HL-60 (cell line): Measurements from ENCODE around the gene PLEKHN1.

Experiments
- DNase-seq, 2 experiments: peaks; one replicate each; pipeline ENCODE4 v3.0.0-alpha.2; 2010 to 2020; ENCODE audit warnings: low read depth in 1 of 2, low spot score in 1 of 2
- H3K27ac ChIP-seq: fragments of 250-450 bp; sonication (Bioruptor Pico); replicated peaks from 2 replicates; pipeline ENCODE4 v1.5.1; 2020; ENCODE audit warnings: mild to moderate bottlenecking, moderate library complexity
- H3K27me3 ChIP-seq: fragments of 250-450 bp; sonication (Bioruptor Pico); 2 replicates; pipeline ENCODE4 v1.5.1; 2021; ENCODE audit warnings: mild to moderate bottlenecking, moderate library complexity; ENCODE audit not compliant: insufficient read depth, poor library complexity, severe bottlenecking
- H3K4me3 ChIP-seq: replicated peaks from 2 replicates; pipeline ENCODE4 v1.5.1; 2011; ENCODE audit warnings: mild to moderate bottlenecking, control low read depth, low read length; ENCODE audit not compliant: insufficient read depth
- CTCF ChIP-seq: IDR thresholded peaks from one replicate; pipeline ENCODE4 v1.5.1; 2011; ENCODE audit warnings: low read length, control low read depth, inconsistent platforms; ENCODE audit not compliant: insufficient read depth
- GABPA ChIP-seq: IDR thresholded peaks from 2 replicates; pipeline ENCODE4 v1.6.1; 2012; ENCODE audit warnings: low read depth
- POLR2AphosphoS5 ChIP-seq: IDR thresholded peaks from 2 replicates; pipeline ENCODE4 v1.6.1; 2012; ENCODE audit warnings: low read depth
- REST ChIP-seq: IDR thresholded peaks from 2 replicates; pipeline ENCODE4 v1.6.1; 2012; ENCODE audit warnings: low read depth; ENCODE audit not compliant: insufficient replicate concordance
- SPI1 ChIP-seq: IDR thresholded peaks from 2 replicates; pipeline ENCODE4 v1.6.1; 2012; ENCODE audit warnings: low read depth, mild to moderate bottlenecking, borderline replicate concordance

PLEKHN1 gene

GRCh38 chr1:942864-943533, 23.3 kb upstream of the PLEKHN1 start:
- no peak overlapping the region for H3K27ac ChIP-seq
- H3K4me3 ChIP-seq = no peak overlapping the region
- peaks cover 25% of the 10 kb centered on the region for H3K27me3 ChIP-seq
- no peak for DNase-seq
- TF ChIP-seq CTCF (no peak), SPI1 (no peak), POLR2AphosphoS5 (peak; percentile 65), REST (no peak), GABPA (no peak)

- TF ChIP-seq CTCF (no peak), SPI1 (no peak), POLR2AphosphoS5 (no peak)
- Histone ChIP-seq H3K27me3 (peaks cover 25% of the 10 kb centered on the region), H3K4me3 (no peak overlapping the region), H3K27ac (no peak overlapping the region)
- DNase-seq = no peak
Observed at GRCh38 chr1:943545-944340, 22.5 kb upstream of the PLEKHN1 start.

GRCh38 chr1:944341-945325, 21.6 kb upstream of the PLEKHN1 start:
- no peak for DNase-seq
- no peak overlapping the region for H3K4me3 ChIP-seq
- peaks cover 25% of the 10 kb centered on the region for H3K27me3 ChIP-seq
- TF ChIP-seq REST (no peak), POLR2AphosphoS5 (peak; percentile 2; the same call in 1 of the 2 replicates)
- H3K27ac ChIP-seq = no peak overlapping the region
